Activated CD4-positive, CD25-positive, alpha-beta regulatory T cell treated with anti-CD3 and anti-CD28 coated beads, Interleukin-2, amount 50 U/mL, for 24 hours (primary cell): ENCODE measurements around the gene KRTAP9-6.
"Not testable (repeated sequence)": the region's sequence is repeated elsewhere in the genome, so short reads cannot be mapped to it uniquely, and the experiment has no call there.

ENCODE experiments used
- ATAC-seq, 2 donors: fragments of 150-1000 bp; cut with Tn5 transposase; one replicate each; pipeline ENCODE4 v1.10.0; 2021; ENCODE audit warnings: mild to moderate bottlenecking in 1 of 2, moderate library complexity in 1 of 2

The KRTAP9-6 gene

GRCh38 chr17:41265078-41265477, at the start of gene KRTAP9-6:
TSS of gene KRTAP9-6 (plus strand) at chr17:41265378. CDS start at chr17:41265378, 0 bp downstream.
- no peak for ATAC-seq

- ATAC-seq = no peak
Measured at GRCh38 chr17:41215681-41216080, 49.5 kb upstream of the KRTAP9-6 start.

GRCh38 chr17:41223821-41224220, 41.4 kb upstream of the KRTAP9-6 start:
- ATAC-seq = no peak

- ATAC-seq = no peak
Measured at GRCh38 chr17:41226051-41226450, 39.1 kb upstream of the KRTAP9-6 start.

GRCh38 chr17:41226598-41227095, 38.5 kb upstream of the KRTAP9-6 start, which contains the start of gene KRTAP9-2:
TSS of gene KRTAP9-2 (plus strand) at chr17:41226648. CDS start at chr17:41226655, 7 bp downstream.
- ATAC-seq = not testable (repeated sequence)

- no peak for ATAC-seq
Measured at GRCh38 chr17:41230094-41230493, 35.1 kb upstream of the KRTAP9-6 start.

GRCh38 chr17:41231731-41232130, 33.4 kb upstream of the KRTAP9-6 start:
- ATAC-seq = no peak

GRCh38 chr17:41232399-41233105, 32.6 kb upstream of the KRTAP9-6 start, which contains the start of gene KRTAP9-3:
TSS of gene KRTAP9-3 (plus strand) at chr17:41232449. CDS start at chr17:41232502, 53 bp downstream.
- ATAC-seq = not testable (repeated sequence)

GRCh38 chr17:41237116-41237515, 28.1 kb upstream of the KRTAP9-6 start:
- not testable (repeated sequence) for ATAC-seq

GRCh38 chr17:41237949-41238437, 27.2 kb upstream of the KRTAP9-6 start, which contains the start of gene KRTAP9-8:
TSS of gene KRTAP9-8 (plus strand) at chr17:41237999. CDS start at chr17:41238052, 53 bp downstream.
- ATAC-seq = not testable (repeated sequence)

GRCh38 chr17:41246995-41247787, 18.0 kb upstream of the KRTAP9-6 start:
- ATAC-seq = not testable (repeated sequence)

- ATAC-seq = not testable (repeated sequence)
Measured at GRCh38 chr17:41249637-41250240, 15.4 kb upstream of the KRTAP9-6 start, which contains the start of gene KRTAP9-4. TSS of gene KRTAP9-4 (plus strand) at chr17:41249687. CDS start at chr17:41249721, 34 bp downstream.

- ATAC-seq = no peak
Measured at GRCh38 chr17:41251261-41251660, 13.9 kb upstream of the KRTAP9-6 start.

GRCh38 chr17:41254861-41255260, 10.3 kb upstream of the KRTAP9-6 start:
- ATAC-seq = no peak

- not testable (repeated sequence) for ATAC-seq
Measured at GRCh38 chr17:41255381-41256290, 9.5 kb upstream of the KRTAP9-6 start, which contains the start of gene KRTAP9-9. TSS of gene KRTAP9-9 (plus strand) at chr17:41255384.

GRCh38 chr17:41256291-41256685, 8.9 kb upstream of the KRTAP9-6 start:
- ATAC-seq = no peak

GRCh38 chr17:41258406-41258805, 6.8 kb upstream of the KRTAP9-6 start:
- no peak for ATAC-seq

GRCh38 chr17:41263212-41263611, 2.0 kb upstream of the KRTAP9-6 start:
- ATAC-seq = no peak

GRCh38 chr17:41264599-41264998, 579 bp upstream of the KRTAP9-6 start:
- ATAC-seq = no peak

GRCh38 chr17:41267711-41268110, 2.5 kb downstream of the KRTAP9-6 start:
- ATAC-seq = no peak

- not testable (repeated sequence) for ATAC-seq
Measured at GRCh38 chr17:41271323-41271722, 6.1 kb downstream of the KRTAP9-6 start.
